AG10803 (cell line): ENCODE results near the gene PERM1.
A peak's percentile ranks its signal among the peaks of the same experiment; 100 is the strongest.

Experiments
- DNase-seq: peaks from one replicate; pipeline ENCODE4 v3.0.0; 2010; ENCODE audit warnings: low read depth
- H3K4me3 ChIP-seq: 2 replicates; pipeline ENCODE4 v1.5.1; 2011; ENCODE audit warnings: mild to moderate bottlenecking, low read length, control low read depth
- CTCF ChIP-seq: conservative IDR thresholded peaks from 2 replicates; pipeline ENCODE4 v1.5.1; 2011; ENCODE audit warnings: mild to moderate bottlenecking, low read length, control low read depth, inconsistent platforms

PERM1 gene

GRCh38 chr1:938088-938683, 43.7 kb downstream of the PERM1 start:
- DNase-seq, result no peak

GRCh38 chr1:937521-937920, 44.4 kb downstream of the PERM1 start:
- H3K4me3 ChIP-seq, result no peak overlapping the region
- no peak for TF ChIP-seq CTCF
- DNase-seq, result no peak

More at GRCh38 chr1:938088-938683, 43.7 kb downstream of the PERM1 start:
- peak; percentile 52 for TF ChIP-seq CTCF
- no peak overlapping the region for H3K4me3 ChIP-seq

- no peak for TF ChIP-seq CTCF
- no peak for DNase-seq
- H3K4me3 ChIP-seq, result no peak overlapping the region
These were observed 45.3 kb downstream of the PERM1 start for GRCh38 chr1:936348-937264.

- no peak overlapping the region for H3K4me3 ChIP-seq
- no peak for TF ChIP-seq CTCF
- DNase-seq, result no peak
These were observed 46.1 kb downstream of the PERM1 start for GRCh38 chr1:935751-936231.

- DNase-seq, result no peak
- no peak overlapping the region for H3K4me3 ChIP-seq
- no peak for TF ChIP-seq CTCF
These were observed 46.7 kb downstream of the PERM1 start for GRCh38 chr1:934991-935750.

GRCh38 chr1:933603-933940, 48.3 kb downstream of the PERM1 start:
- no peak overlapping the region for H3K4me3 ChIP-seq
- TF ChIP-seq CTCF, result no peak
- DNase-seq, result no peak
